IPS-15b (cell line): Measurements from ENCODE around the gene ADAMTSL3.

Source experiments
- H3K27me3 ChIP-seq: one replicate; pipeline ENCODE4 v1.6.1; 2013; ENCODE audit warnings: low read length; ENCODE audit not compliant: control insufficient read depth, insufficient read depth
- H3K36me3 ChIP-seq: one replicate; pipeline ENCODE4 v1.6.1; 2013; ENCODE audit warnings: low read length; ENCODE audit not compliant: control insufficient read depth, insufficient read depth
- H3K4me1 ChIP-seq: one replicate; pipeline ENCODE4 v1.6.1; 2013; ENCODE audit warnings: mild to moderate bottlenecking, low read length; ENCODE audit not compliant: control insufficient read depth, insufficient read depth
- H3K4me3 ChIP-seq: one replicate; pipeline ENCODE4 v1.5.1; 2013; ENCODE audit warnings: low read depth, low read length
- H3K9ac ChIP-seq: one replicate; pipeline ENCODE4 v1.6.1; 2013; ENCODE audit warnings: low read depth, mild to moderate bottlenecking, low read length
- H3K9me3 ChIP-seq: one replicate; pipeline ENCODE4 v1.6.1; 2013; ENCODE audit warnings: mild to moderate bottlenecking, low read length; ENCODE audit not compliant: control insufficient read depth, insufficient read depth

Gene ADAMTSL3

DNA sequence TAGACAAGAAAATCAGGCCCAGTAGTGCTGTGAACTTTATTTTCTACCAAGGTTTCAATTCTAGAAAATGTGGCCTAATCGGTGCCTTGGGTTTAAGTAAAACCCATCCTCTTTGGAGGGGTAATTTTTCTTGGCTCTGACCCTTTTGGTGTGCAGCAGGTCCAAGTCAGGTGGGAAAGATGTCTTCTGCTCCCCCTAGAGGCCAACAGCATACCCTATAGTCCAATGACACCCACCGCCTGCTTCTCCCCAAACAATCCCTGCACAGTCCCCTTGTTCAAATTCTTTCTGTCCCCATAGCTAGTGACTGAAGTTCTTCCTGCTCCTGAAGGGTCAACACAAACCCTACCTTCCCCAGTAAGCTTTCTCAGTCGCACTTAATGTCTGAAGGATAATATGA is 319.9 kb downstream of the ADAMTSL3 start:
- Histone ChIP-seq H3K9ac (no peak overlapping the region), H3K4me3 (no peak overlapping the region), H3K9me3 (peaks cover 12% of the 10 kb centered on the region), H3K36me3 (no peaks in the 10 kb centered on the region), H3K4me1 (no peaks in the 10 kb centered on the region), H3K27me3 (no peaks in the 10 kb centered on the region)

DNA sequence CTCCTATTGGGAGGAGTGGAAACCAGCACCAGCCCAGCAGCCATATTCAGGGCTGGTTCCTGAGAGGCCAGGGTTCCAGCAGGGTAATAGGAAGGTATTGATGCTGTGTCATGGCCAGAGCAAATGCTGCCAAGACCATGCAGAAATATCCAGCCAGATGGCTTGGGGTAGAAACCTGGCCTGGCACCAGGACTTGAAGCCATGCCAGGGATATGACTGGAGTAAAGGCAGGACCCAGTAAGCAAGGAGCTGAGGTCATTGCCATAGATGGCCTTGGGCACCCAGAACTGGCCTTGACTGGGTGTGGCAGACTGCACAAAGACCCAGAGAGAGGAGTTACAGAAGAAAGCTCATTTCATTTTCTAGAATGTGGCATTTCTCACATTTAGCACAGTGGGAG is 324.1 kb downstream of the ADAMTSL3 start:
- no peak overlapping the region for H3K4me3 ChIP-seq
- no peak overlapping the region for H3K9ac ChIP-seq
- peaks cover 12% of the 10 kb centered on the region for H3K9me3 ChIP-seq
- H3K36me3 ChIP-seq: no peaks in the 10 kb centered on the region
- no peaks in the 10 kb centered on the region for H3K27me3 ChIP-seq
- H3K4me1 ChIP-seq: no peaks in the 10 kb centered on the region

GRCh38 chr15:83978588-83978987 is 324.7 kb downstream of the ADAMTSL3 start:
- H3K27me3 ChIP-seq: no peaks in the 10 kb centered on the region
- no peaks in the 10 kb centered on the region for H3K36me3 ChIP-seq
- H3K9ac ChIP-seq: no peak overlapping the region
- H3K9me3 ChIP-seq: peaks cover 12% of the 10 kb centered on the region
- no peaks in the 10 kb centered on the region for H3K4me1 ChIP-seq
- no peak overlapping the region for H3K4me3 ChIP-seq

- no peak overlapping the region for H3K9ac ChIP-seq
Observed at GRCh38 chr15:83980637-83981036, 326.7 kb downstream of the ADAMTSL3 start.

GRCh38 chr15:83982748-83983147 is 328.8 kb downstream of the ADAMTSL3 start:
- Histone ChIP-seq H3K36me3 (no peaks in the 10 kb centered on the region), H3K4me3 (no peak overlapping the region), H3K9ac (no peak overlapping the region), H3K4me1 (no peaks in the 10 kb centered on the region), H3K27me3 (no peaks in the 10 kb centered on the region), H3K9me3 (no peaks in the 10 kb centered on the region)

More at GRCh38 chr15:83980637-83981036, 326.7 kb downstream of the ADAMTSL3 start:
- Histone ChIP-seq H3K4me1 (no peaks in the 10 kb centered on the region), H3K4me3 (no peak overlapping the region), H3K27me3 (no peaks in the 10 kb centered on the region), H3K36me3 (no peaks in the 10 kb centered on the region), H3K9me3 (peaks cover 12% of the 10 kb centered on the region)

DNA sequence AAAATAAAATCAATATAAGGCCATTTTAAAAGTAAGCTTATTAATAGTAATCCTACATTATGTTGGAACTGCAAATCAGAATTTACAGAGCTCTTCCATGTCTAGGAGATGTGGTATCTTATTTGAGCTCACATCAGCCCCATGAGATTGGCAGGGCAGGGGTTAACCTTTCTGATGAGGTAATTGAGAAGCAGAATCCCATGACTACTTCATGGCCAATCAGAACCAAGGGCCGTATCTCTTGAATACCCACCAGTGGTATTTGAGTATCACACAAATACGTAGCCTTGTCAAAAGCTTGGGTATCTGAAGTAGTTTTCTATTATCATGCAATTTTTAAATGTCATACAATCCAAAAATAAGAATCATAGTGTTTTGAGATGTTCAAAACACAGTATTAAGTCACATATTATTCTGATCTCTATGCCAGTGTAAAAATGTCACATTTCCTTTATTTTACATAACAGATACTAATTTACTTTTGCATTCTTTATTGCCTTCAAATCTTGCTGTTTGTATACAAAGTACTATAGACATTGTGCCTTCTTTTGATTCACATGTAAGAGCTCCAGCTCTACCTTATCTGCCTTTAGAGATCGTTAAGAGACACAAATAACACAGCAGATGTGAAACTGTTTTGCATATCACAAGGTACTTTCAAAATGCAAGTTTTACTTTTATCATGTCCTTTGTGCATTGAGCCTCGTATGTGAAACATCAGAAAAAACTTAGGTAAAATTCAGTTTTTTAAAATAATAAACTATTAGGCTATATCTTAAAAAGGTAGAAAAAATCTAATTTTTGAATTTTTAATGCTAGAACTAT is 329.9 kb downstream of the ADAMTSL3 start:
- H3K27me3 ChIP-seq: no peaks in the 10 kb centered on the region
- H3K9me3 ChIP-seq: no peaks in the 10 kb centered on the region
- no peak overlapping the region for H3K9ac ChIP-seq
- no peaks in the 10 kb centered on the region for H3K4me1 ChIP-seq
- no peak overlapping the region for H3K4me3 ChIP-seq
- no peaks in the 10 kb centered on the region for H3K36me3 ChIP-seq

DNA sequence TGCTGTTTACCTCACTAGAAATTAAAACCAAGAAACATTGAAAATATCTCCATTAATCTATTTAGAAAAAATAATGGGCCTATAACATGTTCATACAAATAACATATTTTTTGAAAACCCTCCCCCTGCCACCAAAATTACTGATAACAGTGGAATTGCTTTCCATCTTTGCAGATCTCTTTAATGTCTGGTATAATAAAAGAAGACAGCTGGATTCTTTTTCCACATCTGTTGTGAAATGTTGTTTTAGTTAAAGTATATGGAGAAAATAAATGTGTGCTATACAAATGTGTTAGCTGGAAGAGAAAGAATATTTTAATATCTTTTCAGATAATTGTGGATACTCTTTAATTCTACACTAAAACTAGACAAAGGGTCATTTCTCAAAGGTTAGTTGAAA is 330.7 kb downstream of the ADAMTSL3 start:
- H3K9ac ChIP-seq: no peak overlapping the region
- no peaks in the 10 kb centered on the region for H3K4me1 ChIP-seq
- no peak overlapping the region for H3K4me3 ChIP-seq
- no peaks in the 10 kb centered on the region for H3K9me3 ChIP-seq
- no peaks in the 10 kb centered on the region for H3K36me3 ChIP-seq
- no peaks in the 10 kb centered on the region for H3K27me3 ChIP-seq

GRCh38 chr15:83991163-83991562 is 337.2 kb downstream of the ADAMTSL3 start:
- H3K9me3 ChIP-seq: no peaks in the 10 kb centered on the region

DNA sequence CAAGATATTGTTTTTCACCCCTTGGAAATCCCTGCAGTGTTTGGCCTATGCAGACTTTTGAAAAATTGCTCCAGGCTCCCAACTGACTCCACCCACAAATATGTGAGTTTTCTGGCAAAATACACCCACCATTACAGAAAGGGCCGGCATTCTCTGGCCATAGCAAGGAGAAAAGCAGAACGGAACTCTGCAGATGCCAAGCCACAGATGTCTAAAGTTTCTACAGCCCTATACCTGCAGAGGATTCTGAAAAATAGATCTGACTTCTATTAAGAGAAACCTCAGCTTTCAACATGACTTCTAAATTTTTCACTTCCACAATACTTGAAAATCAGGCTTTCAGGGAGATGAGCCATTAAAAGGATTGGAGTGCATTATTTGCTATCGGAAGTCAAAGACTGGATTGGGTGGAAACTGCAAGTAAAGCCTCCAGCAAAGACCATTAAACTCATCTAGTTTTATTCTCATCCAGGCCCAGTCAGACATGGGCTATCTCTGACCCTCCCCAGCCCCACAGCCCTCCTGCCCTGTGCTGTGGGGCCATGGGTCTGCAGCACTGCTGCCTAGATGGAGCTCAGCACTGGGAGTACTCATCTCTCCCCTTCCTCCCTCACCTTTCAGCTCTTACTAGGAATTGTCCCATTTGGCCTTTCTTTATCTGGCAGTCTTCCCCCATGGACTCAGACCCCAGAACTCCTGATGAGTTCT is 338.6 kb downstream of the ADAMTSL3 start:
- Histone ChIP-seq H3K4me3 (no peak overlapping the region), H3K4me1 (no peaks in the 10 kb centered on the region), H3K27me3 (no peaks in the 10 kb centered on the region), H3K36me3 (no peaks in the 10 kb centered on the region), H3K9ac (no peak overlapping the region), H3K9me3 (no peaks in the 10 kb centered on the region)

More at GRCh38 chr15:83991163-83991562, 337.2 kb downstream of the ADAMTSL3 start:
- H3K27me3 ChIP-seq: no peaks in the 10 kb centered on the region
- no peaks in the 10 kb centered on the region for H3K36me3 ChIP-seq
- H3K4me3 ChIP-seq: no peak overlapping the region
- no peak overlapping the region for H3K9ac ChIP-seq
- no peaks in the 10 kb centered on the region for H3K4me1 ChIP-seq

DNA sequence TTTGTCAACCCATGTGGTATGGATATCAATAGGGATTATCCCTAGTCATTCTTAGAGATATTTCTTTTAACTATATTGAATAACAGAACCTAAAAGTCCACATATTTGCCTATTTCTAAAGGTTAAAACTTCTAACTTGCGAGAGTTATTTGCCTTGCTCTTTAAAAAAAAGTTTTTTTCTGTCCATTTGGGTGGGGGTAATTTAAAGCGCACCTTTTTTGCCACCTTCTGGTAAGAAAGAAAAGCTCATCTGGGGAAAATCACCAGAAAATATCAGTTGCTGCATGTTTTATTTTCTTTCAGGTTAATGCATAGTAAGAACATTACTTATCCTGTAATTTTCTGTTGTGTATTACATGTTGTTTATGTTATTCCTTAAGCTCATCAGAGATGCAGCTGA is 339.7 kb downstream of the ADAMTSL3 start:
- no peaks in the 10 kb centered on the region for H3K36me3 ChIP-seq

GRCh38 chr15:83998486-83998885 is 344.6 kb downstream of the ADAMTSL3 start:
- H3K4me3 ChIP-seq: no peak overlapping the region
- H3K36me3 ChIP-seq: no peaks in the 10 kb centered on the region

More for the DNA sequence above, 339.7 kb downstream of the ADAMTSL3 start:
- Histone ChIP-seq H3K4me1 (no peaks in the 10 kb centered on the region), H3K27me3 (no peaks in the 10 kb centered on the region), H3K9ac (no peak overlapping the region), H3K9me3 (no peaks in the 10 kb centered on the region), H3K4me3 (no peak overlapping the region)

More at GRCh38 chr15:83998486-83998885, 344.6 kb downstream of the ADAMTSL3 start:
- Histone ChIP-seq H3K9me3 (no peaks in the 10 kb centered on the region), H3K9ac (no peak overlapping the region), H3K4me1 (no peaks in the 10 kb centered on the region), H3K27me3 (no peaks in the 10 kb centered on the region)
